RWPE2 (cell line): ENCODE measurements around the gene SCFD2.

Experiments
- ATAC-seq: fragments of 200-7000 bp; cut with Tn5 transposase; 3 replicates; pipeline ENCODE4 v1.9.1; 2021; ENCODE audit warnings: low read depth
- DNase-seq: peaks from one replicate; pipeline ENCODE4 v3.0.0-alpha.2; 2020; ENCODE audit warnings: low spot score
- H3K27ac ChIP-seq: fragments of 450-650 bp; 2 replicates; pipeline ENCODE4 v1.5.1; 2017; ENCODE audit warnings: mild to moderate bottlenecking; ENCODE audit not compliant: poor library complexity, severe bottlenecking
- H3K27me3 ChIP-seq: fragments of 250-450 bp; sonication (Bioruptor Pico); 2 replicates; pipeline ENCODE4 v1.5.1; 2021; ENCODE audit warnings: mild to moderate bottlenecking, moderate library complexity; ENCODE audit not compliant: insufficient read depth, poor library complexity, severe bottlenecking
- H3K36me3 ChIP-seq: fragments of 250-450 bp; sonication (Bioruptor Pico); 2 replicates; pipeline ENCODE4 v1.5.1; 2020; ENCODE audit warnings: low read depth, mild to moderate bottlenecking, moderate library complexity
- H3K4me1 ChIP-seq: fragments of 250-450 bp; sonication (Bioruptor Pico); 2 replicates; pipeline ENCODE4 v1.5.1; 2021; ENCODE audit warnings: mild to moderate bottlenecking, moderate library complexity; ENCODE audit not compliant: insufficient read depth, poor library complexity, severe bottlenecking
- H3K4me3 ChIP-seq: fragments of 250-450 bp; sonication (Bioruptor Pico); 2 replicates; pipeline ENCODE4 v1.5.1; 2021; ENCODE audit warnings: mild to moderate bottlenecking, moderate library complexity; ENCODE audit not compliant: severe bottlenecking
- H3K9me3 ChIP-seq: fragments of 250-450 bp; sonication (Bioruptor Pico); 2 replicates; pipeline ENCODE4 v1.5.1; 2021; ENCODE audit warnings: mild to moderate bottlenecking, moderate library complexity; ENCODE audit not compliant: severe bottlenecking
- TF ChIP-seq, protein P1 (sequence below): fragments of 450-650 bp; IDR thresholded peaks from one replicate; pipeline ENCODE4 v1.5.1; 2017; ENCODE audit warnings: mild to moderate bottlenecking, moderate library complexity; ENCODE audit not compliant: poor library complexity, severe bottlenecking

SCFD2 gene

DNA sequence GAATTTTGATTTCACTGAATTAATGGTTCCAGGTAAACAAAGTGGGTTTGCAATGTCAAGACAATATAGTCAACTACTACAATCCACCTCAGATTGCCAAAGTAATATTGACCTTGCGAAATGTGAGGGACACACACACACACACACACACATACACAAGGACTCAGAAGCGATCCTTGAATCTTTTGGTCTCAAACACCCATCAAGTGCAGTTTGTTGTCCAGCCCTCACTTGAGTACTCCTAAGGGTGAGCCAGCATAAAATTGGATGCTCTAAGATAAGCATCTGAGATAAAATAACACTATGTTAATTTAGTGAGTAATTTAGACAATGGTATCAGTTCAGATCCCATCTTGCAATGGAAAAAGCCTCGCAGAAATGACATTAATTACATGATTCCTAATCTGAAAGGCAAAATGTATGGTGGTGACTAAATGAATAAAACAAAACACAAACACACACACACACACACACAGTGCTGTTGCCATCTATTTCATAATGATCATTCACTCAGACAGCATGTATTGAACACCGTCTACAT lies 401.2 kb downstream of the SCFD2 start:
- no peaks in the 10 kb centered on the region for H3K36me3 ChIP-seq
- ATAC-seq, result no peak
- no peaks in the 10 kb centered on the region for H3K4me1 ChIP-seq
- no peaks in the 10 kb centered on the region for H3K27me3 ChIP-seq
- no peak overlapping the region for H3K27ac ChIP-seq
- H3K4me3 ChIP-seq, result no peak overlapping the region
- no peaks in the 10 kb centered on the region for H3K9me3 ChIP-seq
- DNase-seq, result no peak
- TF ChIP-seq, protein P1, sequence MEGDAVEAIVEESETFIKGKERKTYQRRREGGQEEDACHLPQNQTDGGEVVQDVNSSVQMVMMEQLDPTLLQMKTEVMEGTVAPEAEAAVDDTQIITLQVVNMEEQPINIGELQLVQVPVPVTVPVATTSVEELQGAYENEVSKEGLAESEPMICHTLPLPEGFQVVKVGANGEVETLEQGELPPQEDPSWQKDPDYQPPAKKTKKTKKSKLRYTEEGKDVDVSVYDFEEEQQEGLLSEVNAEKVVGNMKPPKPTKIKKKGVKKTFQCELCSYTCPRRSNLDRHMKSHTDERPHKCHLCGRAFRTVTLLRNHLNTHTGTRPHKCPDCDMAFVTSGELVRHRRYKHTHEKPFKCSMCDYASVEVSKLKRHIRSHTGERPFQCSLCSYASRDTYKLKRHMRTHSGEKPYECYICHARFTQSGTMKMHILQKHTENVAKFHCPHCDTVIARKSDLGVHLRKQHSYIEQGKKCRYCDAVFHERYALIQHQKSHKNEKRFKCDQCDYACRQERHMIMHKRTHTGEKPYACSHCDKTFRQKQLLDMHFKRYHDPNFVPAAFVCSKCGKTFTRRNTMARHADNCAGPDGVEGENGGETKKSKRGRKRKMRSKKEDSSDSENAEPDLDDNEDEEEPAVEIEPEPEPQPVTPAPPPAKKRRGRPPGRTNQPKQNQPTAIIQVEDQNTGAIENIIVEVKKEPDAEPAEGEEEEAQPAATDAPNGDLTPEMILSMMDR, result no peak

DNA sequence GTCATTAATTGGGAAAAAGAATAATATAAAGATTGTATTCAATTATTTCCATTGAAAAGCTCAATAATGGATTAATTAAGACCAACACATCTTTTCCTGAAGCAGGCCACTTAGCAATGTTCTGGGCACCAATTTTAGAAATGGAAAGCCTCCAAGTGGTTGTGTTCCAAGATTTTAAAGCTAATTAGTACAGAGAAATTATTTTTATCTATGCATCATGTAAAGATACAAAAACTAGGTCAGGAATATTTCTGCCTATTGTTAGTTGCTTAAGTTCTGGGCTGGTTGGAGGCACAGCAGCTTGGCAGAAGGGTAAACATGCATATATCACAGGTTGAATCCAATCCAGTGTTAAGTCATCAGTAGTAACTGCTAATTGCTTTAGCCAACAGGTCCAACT lies 401.9 kb downstream of the SCFD2 start:
- ATAC-seq (no peak), DNase-seq (no peak)
- no peak overlapping the region for H3K27ac ChIP-seq
- H3K36me3 ChIP-seq, result no peaks in the 10 kb centered on the region
- no peak overlapping the region for H3K4me3 ChIP-seq
- no peaks in the 10 kb centered on the region for H3K27me3 ChIP-seq
- H3K4me1 ChIP-seq, result no peaks in the 10 kb centered on the region
- no peaks in the 10 kb centered on the region for H3K9me3 ChIP-seq
- TF ChIP-seq, protein P1, result no peak

DNA sequence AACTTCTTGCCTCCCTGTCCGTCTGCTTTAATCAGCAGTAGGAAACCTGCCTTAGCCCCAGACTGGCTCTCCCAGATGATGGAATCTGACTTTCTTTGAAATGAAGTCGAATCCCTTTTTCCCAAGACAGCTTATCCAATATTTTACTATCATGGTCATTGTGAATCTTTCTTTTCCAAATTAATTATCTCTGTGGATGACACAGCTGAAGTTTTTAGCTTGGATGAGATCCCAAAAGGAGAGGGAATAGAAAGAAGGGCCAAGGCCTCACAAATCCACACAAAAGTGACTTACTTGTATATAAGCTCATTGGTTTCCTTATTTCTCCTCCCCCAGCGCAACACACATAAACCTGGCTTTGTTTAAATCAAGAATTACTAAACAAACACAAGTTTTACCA lies 403.1 kb downstream of the SCFD2 start:
- Histone ChIP-seq H3K36me3 (no peaks in the 10 kb centered on the region), H3K27ac (no peak overlapping the region), H3K4me3 (no peak overlapping the region), H3K4me1 (no peaks in the 10 kb centered on the region), H3K9me3 (no peaks in the 10 kb centered on the region), H3K27me3 (no peaks in the 10 kb centered on the region)
- ATAC-seq (no peak), DNase-seq (no peak)
- TF ChIP-seq, protein P1, result no peak

DNA sequence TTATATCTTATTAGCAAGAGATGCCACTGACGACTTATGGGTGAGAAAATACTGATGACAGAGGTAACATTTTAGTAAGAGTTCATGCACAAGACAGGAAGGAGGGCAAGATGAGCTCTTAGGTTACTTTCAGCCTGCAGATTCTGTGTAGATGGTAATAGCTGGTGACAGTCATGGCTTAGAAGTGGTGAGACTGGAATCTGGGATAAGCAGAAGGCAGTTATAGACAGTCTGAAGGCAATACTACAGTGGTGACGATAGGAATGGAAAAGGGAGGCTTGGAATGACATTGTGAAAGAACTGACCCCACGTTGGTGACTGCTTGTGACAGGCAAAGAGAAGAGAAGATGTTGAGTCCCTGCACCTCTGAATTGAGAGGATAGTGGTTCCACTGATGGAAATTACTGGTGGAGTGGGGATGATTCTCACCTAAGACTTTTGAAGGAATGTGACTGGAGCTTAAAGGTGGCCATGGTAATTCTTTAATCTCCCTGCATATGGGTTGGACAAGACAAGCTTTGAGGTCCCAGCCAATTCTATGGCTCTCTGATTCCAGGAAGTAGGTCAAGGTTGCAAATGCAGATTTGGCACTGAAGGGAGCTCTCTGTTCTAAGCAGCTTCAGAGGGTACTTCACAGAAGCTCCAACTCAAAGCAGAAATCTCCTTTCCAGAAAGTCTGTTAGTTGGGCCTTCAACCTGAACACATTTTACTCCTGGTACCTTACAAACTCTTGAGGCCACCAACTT lies 404.0 kb downstream of the SCFD2 start:
- ATAC-seq (no peak), DNase-seq (no peak)
- TF ChIP-seq, protein P1, result no peak
- Histone ChIP-seq H3K9me3 (no peaks in the 10 kb centered on the region), H3K27ac (no peak overlapping the region), H3K4me3 (no peak overlapping the region), H3K27me3 (no peaks in the 10 kb centered on the region), H3K4me1 (no peaks in the 10 kb centered on the region), H3K36me3 (no peaks in the 10 kb centered on the region)

DNA sequence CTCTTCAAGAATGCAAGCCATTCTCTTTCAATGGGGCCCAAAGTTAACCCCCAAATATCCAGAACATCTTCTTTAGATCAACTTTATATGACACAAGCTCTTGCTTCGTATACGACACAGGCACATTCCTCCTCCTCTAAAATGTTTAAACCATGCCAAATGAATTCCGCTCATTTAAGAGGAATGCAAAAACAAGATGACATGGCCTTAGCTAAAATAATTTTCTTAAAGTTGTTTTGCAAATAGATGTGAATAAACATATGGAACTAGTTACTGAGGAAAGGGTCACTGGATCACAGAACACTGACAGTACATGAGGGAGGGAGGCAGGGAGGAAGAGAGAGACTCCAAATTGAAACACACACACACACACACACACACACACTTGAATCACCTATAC lies 406.3 kb downstream of the SCFD2 start:
- Histone ChIP-seq H3K9me3 (no peaks in the 10 kb centered on the region), H3K4me1 (no peaks in the 10 kb centered on the region), H3K27ac (no peak overlapping the region), H3K27me3 (no peaks in the 10 kb centered on the region), H3K4me3 (no peak overlapping the region), H3K36me3 (no peaks in the 10 kb centered on the region)
- ATAC-seq (no peak), DNase-seq (no peak)
- TF ChIP-seq, protein P1, result no peak
